ENCODE results near the gene LAD1. TPM values are rescaled to one million over a fixed set of nuclear protein-coding genes. Genes with fewer than 3 reads are reported as not detected.

The LAD1 gene
- total RNA-seq, 1 experiment from 2014 or later, result not detected

- Histone ChIP-seq H3K9me3 (no peaks in the 10 kb centered on the region), H3K4me3 (no peak overlapping the region), H3K36me3 (no peaks in the 10 kb centered on the region), H3K27me3 (peaks cover 8% of the 10 kb centered on the region; the same call in 1 of the 2 replicates)
- no peak for DNase-seq
Measured at GRCh38 chr1:201401700-201402099, 2.6 kb upstream of the LAD1 start.

GRCh38 chr1:201400852-201401230, 1.7 kb upstream of the LAD1 start:
- no peaks in the 10 kb centered on the region for H3K9me3 ChIP-seq
- H3K27me3 ChIP-seq, result peaks cover 8% of the 10 kb centered on the region; the same call in 1 of the 2 replicates
- no peak overlapping the region for H3K4me3 ChIP-seq
- DNase-seq, result no peak
- no peaks in the 10 kb centered on the region for H3K36me3 ChIP-seq

- DNase-seq, result no peak
- peaks cover 8% of the 10 kb centered on the region; the same call in 1 of the 2 replicates for H3K27me3 ChIP-seq
Measured at GRCh38 chr1:201400212-201400851, 1.2 kb upstream of the LAD1 start.

GRCh38 chr1:201399352-201400126, 415 bp upstream of the LAD1 start:
- DNase-seq, result no peak
- no peaks in the 10 kb centered on the region for H3K36me3 ChIP-seq
- H3K27me3 ChIP-seq, result peaks cover 7% of the 10 kb centered on the region; the same call in 1 of the 2 replicates
- no peak overlapping the region for H3K4me3 ChIP-seq
- H3K9me3 ChIP-seq, result no peaks in the 10 kb centered on the region

More at GRCh38 chr1:201400212-201400851, 1.2 kb upstream of the LAD1 start:
- Histone ChIP-seq H3K9me3 (no peaks in the 10 kb centered on the region), H3K36me3 (no peaks in the 10 kb centered on the region), H3K4me3 (no peak overlapping the region)

GRCh38 chr1:201397675-201398074, 1.4 kb downstream of the LAD1 start:
- no peak for DNase-seq
- H3K36me3 ChIP-seq, result no peaks in the 10 kb centered on the region
- no peak overlapping the region for H3K4me3 ChIP-seq
- no peaks in the 10 kb centered on the region; the same call in 1 of the 2 replicates for H3K27me3 ChIP-seq
- H3K9me3 ChIP-seq, result no peaks in the 10 kb centered on the region

GRCh38 chr1:201396861-201397464, 2.2 kb downstream of the LAD1 start:
- no peaks in the 10 kb centered on the region for H3K27me3 ChIP-seq
- peak; percentile 17 for DNase-seq
- no peaks in the 10 kb centered on the region for H3K36me3 ChIP-seq
- no peaks in the 10 kb centered on the region for H3K9me3 ChIP-seq
- no peak overlapping the region for H3K4me3 ChIP-seq

- Histone ChIP-seq H3K4me3 (no peak overlapping the region), H3K27me3 (no peaks in the 10 kb centered on the region), H3K9me3 (no peaks in the 10 kb centered on the region), H3K36me3 (no peaks in the 10 kb centered on the region)
- no peak for DNase-seq
Measured at GRCh38 chr1:201395936-201396335, 3.2 kb downstream of the LAD1 start.

GRCh38 chr1:201394591-201394990, 4.5 kb downstream of the LAD1 start:
- H3K4me3 ChIP-seq, result no peak overlapping the region
- H3K9me3 ChIP-seq, result no peaks in the 10 kb centered on the region
- H3K27me3 ChIP-seq, result no peaks in the 10 kb centered on the region
- DNase-seq, result no peak
- H3K36me3 ChIP-seq, result no peaks in the 10 kb centered on the region

GRCh38 chr1:201393076-201393475, 6.0 kb downstream of the LAD1 start:
- no peak overlapping the region for H3K4me3 ChIP-seq
- no peaks in the 10 kb centered on the region for H3K9me3 ChIP-seq
- H3K27me3 ChIP-seq, result no peaks in the 10 kb centered on the region
- H3K36me3 ChIP-seq, result no peaks in the 10 kb centered on the region
- no peak for DNase-seq

GRCh38 chr1:201391651-201392511, 7.2 kb downstream of the LAD1 start:
- Histone ChIP-seq H3K9me3 (no peaks in the 10 kb centered on the region), H3K4me3 (no peak overlapping the region), H3K27me3 (no peaks in the 10 kb centered on the region), H3K36me3 (no peaks in the 10 kb centered on the region)
- no peak for DNase-seq

GRCh38 chr1:201391225-201391624, 7.9 kb downstream of the LAD1 start:
- Histone ChIP-seq H3K9me3 (no peaks in the 10 kb centered on the region), H3K36me3 (no peaks in the 10 kb centered on the region), H3K27me3 (no peaks in the 10 kb centered on the region), H3K4me3 (no peak overlapping the region)
- DNase-seq, result no peak

- Histone ChIP-seq H3K27me3 (no peaks in the 10 kb centered on the region), H3K4me3 (no peak overlapping the region), H3K9me3 (no peaks in the 10 kb centered on the region), H3K36me3 (no peaks in the 10 kb centered on the region)
- no peak for DNase-seq
Measured at GRCh38 chr1:201389051-201389450, 10.1 kb downstream of the LAD1 start.

- Histone ChIP-seq H3K36me3 (no peaks in the 10 kb centered on the region), H3K4me3 (no peak overlapping the region), H3K9me3 (no peaks in the 10 kb centered on the region), H3K27me3 (no peaks in the 10 kb centered on the region)
- no peak for DNase-seq
Measured at GRCh38 chr1:201386208-201386607, 12.9 kb downstream of the LAD1 start.

- DNase-seq, result peak; percentile 59
- no peaks in the 10 kb centered on the region for H3K9me3 ChIP-seq
- H3K36me3 ChIP-seq, result no peaks in the 10 kb centered on the region
- H3K27me3 ChIP-seq, result no peaks in the 10 kb centered on the region
- H3K4me3 ChIP-seq, result no peak overlapping the region
Measured at GRCh38 chr1:201385299-201385891, 13.7 kb downstream of the LAD1 start.

GRCh38 chr1:201384406-201384782, 14.7 kb downstream of the LAD1 start:
- H3K27me3 ChIP-seq, result no peaks in the 10 kb centered on the region
- no peaks in the 10 kb centered on the region for H3K36me3 ChIP-seq
- H3K4me3 ChIP-seq, result no peak overlapping the region
- H3K9me3 ChIP-seq, result no peaks in the 10 kb centered on the region
- no peak for DNase-seq

- Histone ChIP-seq H3K4me3 (no peak overlapping the region), H3K27me3 (no peaks in the 10 kb centered on the region), H3K36me3 (no peaks in the 10 kb centered on the region), H3K9me3 (no peaks in the 10 kb centered on the region)
- DNase-seq, result peak; percentile 84
Measured at GRCh38 chr1:201383647-201384405, 15.3 kb downstream of the LAD1 start.
